Adipocyte (in vitro differentiated cells): Measurements from ENCODE around the gene OMP.

ENCODE experiments used
- DNase-seq: peaks from one replicate; pipeline ENCODE4 v3.0.0-alpha.2; 2015; ENCODE audit warnings: low read depth
- H3K27me3 ChIP-seq: replicated peaks from 2 replicates; pipeline ENCODE4 v1.7.0; 2013; ENCODE audit warnings: mild to moderate bottlenecking, low read length, moderate library complexity; ENCODE audit not compliant: control insufficient read depth, insufficient read depth
- H3K36me3 ChIP-seq: 2 replicates; pipeline ENCODE4 v1.7.0; 2013; ENCODE audit warnings: low read length, mild to moderate bottlenecking, moderate library complexity; ENCODE audit not compliant: control insufficient read depth, insufficient read depth, severe bottlenecking
- H3K4me1 ChIP-seq: 2 replicates; pipeline ENCODE4 v1.7.0; 2013; ENCODE audit warnings: mild to moderate bottlenecking, low read length, moderate library complexity; ENCODE audit not compliant: control insufficient read depth, insufficient read depth
- H3K4me3 ChIP-seq: 2 replicates; pipeline ENCODE4 v1.7.0; 2013; ENCODE audit warnings: mild to moderate bottlenecking, low read length, moderate library complexity
- H3K9ac ChIP-seq: 2 replicates; pipeline ENCODE4 v1.7.0; 2013; ENCODE audit warnings: mild to moderate bottlenecking, low read length, moderate library complexity
- H3K9me3 ChIP-seq: 2 replicates; pipeline ENCODE4 v1.7.0; 2013; ENCODE audit warnings: mild to moderate bottlenecking, low read length, moderate library complexity; ENCODE audit not compliant: control insufficient read depth

OMP gene

GRCh38 chr11:77121096-77121640 is 18.5 kb downstream of the OMP start:
- no peaks in the 10 kb centered on the region for H3K4me1 ChIP-seq
- no peak overlapping the region for H3K4me3 ChIP-seq
- no peaks in the 10 kb centered on the region for H3K27me3 ChIP-seq
- no peaks in the 10 kb centered on the region for H3K9me3 ChIP-seq
- DNase-seq = no peak
- H3K36me3 ChIP-seq = peaks cover 78% of the 10 kb centered on the region
- no peak overlapping the region for H3K9ac ChIP-seq

- Histone ChIP-seq H3K4me1 (peaks cover 4% of the 10 kb centered on the region), H3K36me3 (peaks cover 76% of the 10 kb centered on the region), H3K4me3 (no peak overlapping the region), H3K9me3 (no peaks in the 10 kb centered on the region), H3K27me3 (no peaks in the 10 kb centered on the region), H3K9ac (no peak overlapping the region)
- DNase-seq = no peak
Observed at GRCh38 chr11:77121876-77122575, 19.4 kb downstream of the OMP start.

GRCh38 chr11:77122576-77123212 is 20.1 kb downstream of the OMP start:
- Histone ChIP-seq H3K4me1 (peaks cover 9% of the 10 kb centered on the region), H3K4me3 (no peak overlapping the region), H3K9me3 (no peaks in the 10 kb centered on the region), H3K9ac (no peak overlapping the region), H3K27me3 (peaks cover 2% of the 10 kb centered on the region), H3K36me3 (peaks cover 70% of the 10 kb centered on the region)
- DNase-seq = no peak

- Histone ChIP-seq H3K4me3 (no peak overlapping the region), H3K9ac (no peak overlapping the region), H3K36me3 (peaks cover 62% of the 10 kb centered on the region), H3K27me3 (peaks cover 4% of the 10 kb centered on the region), H3K4me1 (peaks cover 15% of the 10 kb centered on the region), H3K9me3 (no peaks in the 10 kb centered on the region)
- DNase-seq = no peak
Observed at GRCh38 chr11:77123591-77123990, 21.0 kb downstream of the OMP start.

GRCh38 chr11:77124041-77124440 is 21.4 kb downstream of the OMP start:
- no peak overlapping the region for H3K4me3 ChIP-seq
- H3K27me3 ChIP-seq = peaks cover 4% of the 10 kb centered on the region
- peaks cover 15% of the 10 kb centered on the region for H3K4me1 ChIP-seq
- H3K9ac ChIP-seq = no peak overlapping the region
- no peaks in the 10 kb centered on the region for H3K9me3 ChIP-seq
- peaks cover 58% of the 10 kb centered on the region for H3K36me3 ChIP-seq
- no peak for DNase-seq

GRCh38 chr11:77124488-77124887 is 21.8 kb downstream of the OMP start:
- no peak for DNase-seq

GRCh38 chr11:77125191-77125590 is 22.6 kb downstream of the OMP start:
- Histone ChIP-seq H3K27me3 (peaks cover 4% of the 10 kb centered on the region), H3K36me3 (peaks cover 48% of the 10 kb centered on the region)

More at GRCh38 chr11:77124488-77124887, 21.8 kb downstream of the OMP start:
- Histone ChIP-seq H3K4me1 (peaks cover 15% of the 10 kb centered on the region), H3K27me3 (peaks cover 4% of the 10 kb centered on the region), H3K9ac (no peak overlapping the region), H3K4me3 (no peak overlapping the region), H3K9me3 (no peaks in the 10 kb centered on the region), H3K36me3 (peaks cover 55% of the 10 kb centered on the region)

GRCh38 chr11:77125695-77126094 is 23.1 kb downstream of the OMP start:
- Histone ChIP-seq H3K4me1 (peaks cover 20% of the 10 kb centered on the region), H3K9ac (no peak overlapping the region), H3K9me3 (no peaks in the 10 kb centered on the region), H3K36me3 (peaks cover 43% of the 10 kb centered on the region), H3K4me3 (no peak overlapping the region), H3K27me3 (peaks cover 4% of the 10 kb centered on the region)
- no peak for DNase-seq

More at GRCh38 chr11:77125191-77125590, 22.6 kb downstream of the OMP start:
- Histone ChIP-seq H3K4me3 (no peak overlapping the region), H3K4me1 (peaks cover 15% of the 10 kb centered on the region), H3K9ac (no peak overlapping the region), H3K9me3 (no peaks in the 10 kb centered on the region)
- DNase-seq = no peak

- Histone ChIP-seq H3K9ac (no peak overlapping the region), H3K4me1 (peaks cover 25% of the 10 kb centered on the region), H3K27me3 (peaks cover 4% of the 10 kb centered on the region), H3K9me3 (no peaks in the 10 kb centered on the region), H3K36me3 (peaks cover 37% of the 10 kb centered on the region), H3K4me3 (no peak overlapping the region)
- DNase-seq = no peak
Observed at GRCh38 chr11:77126156-77126775, 23.6 kb downstream of the OMP start.

GRCh38 chr11:77126861-77127234 is 24.2 kb downstream of the OMP start:
- peak overlapping the region; percentile 73 for H3K4me3 ChIP-seq

GRCh38 chr11:77127235-77127911 is 24.7 kb downstream of the OMP start:
- Histone ChIP-seq H3K9me3 (no peaks in the 10 kb centered on the region), H3K4me3 (peak overlapping the region; percentile 73), H3K4me1 (peaks cover 28% of the 10 kb centered on the region), H3K36me3 (peaks cover 29% of the 10 kb centered on the region), H3K27me3 (peaks cover 4% of the 10 kb centered on the region), H3K9ac (no peak overlapping the region)
- DNase-seq = peak; percentile 69

More at GRCh38 chr11:77126861-77127234, 24.2 kb downstream of the OMP start:
- Histone ChIP-seq H3K9ac (no peak overlapping the region), H3K36me3 (peaks cover 32% of the 10 kb centered on the region), H3K4me1 (peaks cover 28% of the 10 kb centered on the region), H3K9me3 (no peaks in the 10 kb centered on the region), H3K27me3 (peaks cover 4% of the 10 kb centered on the region)
- no peak for DNase-seq
